K562 (cell line): ENCODE data around the gene TLNRD1. TPM values are rescaled to one million over a fixed set of nuclear protein-coding genes. Genes with fewer than 3 reads are reported as not detected.

ENCODE experiments used
- ARHGAP35 ChIP-seq: fragments of 450-650 bp; IDR thresholded peaks from 2 replicates; pipeline ENCODE4 v1.6.1; 2018; ENCODE audit not compliant: partially characterized antibody
- ATF1 ChIP-seq, 2 experiments: fragments of 450-650 bp in 1 of 2; IDR thresholded peaks; 2 replicates each; pipeline ENCODE4 v1.6.1; 2016; ENCODE audit warnings: missing compliant biosample characterization in 1 of 2, missing genetic modification characterization in 1 of 2
- CREM ChIP-seq: IDR thresholded peaks from 2 replicates; pipeline ENCODE4 v1.6.1; 2014; ENCODE audit warnings: antibody characterized with exemption, low read depth
- DPF2 ChIP-seq: fragments of 450-650 bp; IDR thresholded peaks from 2 replicates; pipeline ENCODE4 v1.6.1; 2016
- EP300 ChIP-seq: IDR thresholded peaks from 2 replicates; pipeline ENCODE4 v1.6.1; 2012; ENCODE audit warnings: low read length, improper control_type of control experiment
- ERF ChIP-seq: fragments of 450-650 bp; formaldehyde crosslinking; IDR thresholded peaks from 2 replicates; pipeline ENCODE4 v1.4.0; 2020; ENCODE audit warnings: mild to moderate bottlenecking, mixed read lengths
- ESRRB ChIP-seq: fragments of 250-450 bp; sonication (Bioruptor Pico); IDR thresholded peaks from 2 replicates; pipeline ENCODE4 v1.5.0; 2020; ENCODE audit warnings: mild to moderate bottlenecking, moderate library complexity, borderline replicate concordance
- FOXA3 ChIP-seq, 2 experiments: fragments of 450-650 bp in 1 of 2; sonication (generic) in 1 of 2; formaldehyde crosslinking; IDR thresholded peaks in 1 of 2; conservative IDR thresholded peaks in 1 of 2; 2 replicates each; pipeline versions ENCODE4 v1.4.0 to v1.8.0; 2020 to 2022; ENCODE audit warnings: mild to moderate bottlenecking in 2 of 2, missing genetic modification reagents in 1 of 2
- HLTF ChIP-seq: fragments of 450-650 bp; IDR thresholded peaks from 2 replicates; pipeline ENCODE4 v1.6.1; 2016
- JUND ChIP-seq, 2 experiments: IDR thresholded peaks; 2 replicates in 1 of 2; 3 replicates in 1 of 2; pipeline ENCODE4 v1.6.1; 2011; ENCODE audit warnings: borderline replicate concordance in 2 of 2, low read depth in 2 of 2, low read length in 2 of 2, improper control_type of control experiment in 1 of 2, missing biosample characterization in 1 of 2, missing genetic modification characterization in 1 of 2, missing genetic modification reagents in 1 of 2
- POLR2A ChIP-seq: fragments of 450-650 bp; conservative IDR thresholded peaks from 2 replicates; pipeline ENCODE4 v1.6.1; 2016
- POLR2G ChIP-seq: fragments of 200-400 bp; formaldehyde crosslinking; IDR thresholded peaks from 2 replicates; pipeline ENCODE4 v1.6.1; 2017; ENCODE audit warnings: low read depth, mild to moderate bottlenecking, antibody characterized with exemption, low read length, moderate library complexity
- RBBP5 ChIP-seq: fragments of 200-600 bp; sonication (generic); IDR thresholded peaks from 2 replicates; pipeline ENCODE4 v1.6.1; 2012; ENCODE audit warnings: borderline replicate concordance, mild to moderate bottlenecking, low read length, control low read depth, inconsistent platforms; ENCODE audit not compliant: insufficient read depth, poor library complexity, severe bottlenecking
- SAFB ChIP-seq: fragments of 200-400 bp; formaldehyde crosslinking; IDR thresholded peaks from 2 replicates; pipeline ENCODE4 v1.6.1; 2017; ENCODE audit warnings: low read depth, low read length, borderline replicate concordance
- TEAD1 ChIP-seq, 2 experiments: fragments of 450-650 bp in 1 of 2; sonication (generic) in 1 of 2; formaldehyde crosslinking; IDR thresholded peaks; 2 replicates each; pipeline versions ENCODE4 v1.4.0 to v1.8.0; 2020 to 2022; ENCODE audit warnings: mild to moderate bottlenecking in 2 of 2, missing genetic modification reagents in 1 of 2
- ZNF212 ChIP-seq: fragments of 450-650 bp; formaldehyde crosslinking; IDR thresholded peaks from 2 replicates; pipeline ENCODE4 v1.4.0; 2020; ENCODE audit warnings: mild to moderate bottlenecking
- ZNF699 ChIP-seq: fragments of 250-450 bp; sonication (Bioruptor Pico); IDR thresholded peaks from 2 replicates; pipeline ENCODE4 v1.8.0; 2021; ENCODE audit warnings: mild to moderate bottlenecking, moderate library complexity; ENCODE audit not compliant: insufficient replicate concordance
- polyA plus RNA-seq, 8 experiments: library from polyadenylated mRNA; depleted of rRNA in 4 of 8; stranded (reverse) in 5 of 8; unstranded in 3 of 8; fragments of >200 nt; fragmentation: Nextera tagmentation in 2 of 8; fragmentation: Illumina TruSeq in 1 of 8; extraction: Ambion mirVana in 2 of 8; extraction: Trizol in 1 of 8; gene quantifications; 2 replicates each; pipeline versions ENCODE4 v1.2.1 to v1.2.3, GENCODE V29; 2011 to 2014; ENCODE audit warnings: inconsistent platforms in 1 of 8, missing spikeins in 1 of 8
- total RNA-seq, 7 experiments: library from RNA; depleted of rRNA in 6 of 7; stranded (reverse); fragments of >200 nt in 6 of 7; fragmentation: Illumina TruSeq in 2 of 7; extraction: Trizol in 2 of 7; gene quantifications; 2 replicates each; pipeline versions ENCODE4 v1.2.1 to v1.2.3, GENCODE V29; 2011 to 2021; ENCODE audit warnings: low replicate concordance in 1 of 7
- TF ChIP-seq, protein P1 (sequence below): fragments of 250-450 bp; sonication (Bioruptor Pico); IDR thresholded peaks from 2 replicates; pipeline ENCODE4 v1.5.1; 2021; ENCODE audit warnings: mild to moderate bottlenecking
- TF ChIP-seq, protein P2 (sequence below), 2 experiments: fragments of 450-650 bp; conservative IDR thresholded peaks; 2 replicates each; pipeline ENCODE4 v1.6.1; 2017; ENCODE audit warnings: mild to moderate bottlenecking in 2 of 2, moderate library complexity in 2 of 2
- TF ChIP-seq, protein P3 (sequence below): sonication (generic); formaldehyde crosslinking; IDR thresholded peaks from 2 replicates; pipeline ENCODE4 v1.8.1; 2022; ENCODE audit warnings: missing genetic modification reagents

TLNRD1 gene
- total and polyA plus RNA-seq, 9 of the 15 experiments (the other 6 are each of a cell fraction or from before 2014, with no cell fraction given), result 1.1 to 33.1 (median 5.7) TPM

DNA sequence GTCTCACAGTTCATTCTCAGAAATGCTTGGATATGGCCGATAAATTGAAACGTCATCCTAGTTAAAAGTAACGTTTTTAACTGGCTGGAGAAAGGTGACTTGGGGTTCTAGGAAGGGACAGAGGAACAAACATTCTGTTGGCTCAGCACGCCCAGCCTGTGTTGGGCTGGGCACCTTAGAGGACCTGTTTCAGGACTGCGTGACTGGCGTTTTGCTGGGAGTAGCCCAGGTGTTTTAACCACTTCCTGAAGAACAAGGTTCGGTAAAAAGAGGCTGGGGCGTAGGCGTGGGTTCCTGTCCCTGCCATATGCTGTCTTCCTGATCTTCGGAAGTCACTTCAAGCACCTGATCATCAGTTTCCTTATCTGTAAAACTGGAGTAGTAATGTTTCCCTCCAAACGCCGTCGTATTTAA lies 1.1 kb upstream of the TLNRD1 start (continued):
- TF ChIP-seq, protein P1, sequence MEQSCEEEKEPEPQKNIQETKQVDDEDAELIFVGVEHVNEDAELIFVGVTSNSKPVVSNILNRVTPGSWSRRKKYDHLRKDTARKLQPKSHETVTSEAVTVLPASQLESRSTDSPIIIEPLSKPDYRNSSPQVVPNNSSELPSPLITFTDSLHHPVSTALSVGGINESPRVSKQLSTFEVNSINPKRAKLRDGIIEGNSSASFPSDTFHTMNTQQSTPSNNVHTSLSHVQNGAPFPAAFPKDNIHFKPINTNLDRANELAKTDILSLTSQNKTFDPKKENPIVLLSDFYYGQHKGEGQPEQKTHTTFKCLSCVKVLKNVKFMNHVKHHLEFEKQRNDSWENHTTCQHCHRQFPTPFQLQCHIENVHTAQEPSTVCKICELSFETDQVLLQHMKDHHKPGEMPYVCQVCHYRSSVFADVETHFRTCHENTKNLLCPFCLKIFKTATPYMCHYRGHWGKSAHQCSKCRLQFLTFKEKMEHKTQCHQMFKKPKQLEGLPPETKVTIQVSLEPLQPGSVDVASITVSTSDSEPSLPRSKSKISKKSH (CRISPR knock-in tag), result no peak
- TF ChIP-seq, protein P2, sequence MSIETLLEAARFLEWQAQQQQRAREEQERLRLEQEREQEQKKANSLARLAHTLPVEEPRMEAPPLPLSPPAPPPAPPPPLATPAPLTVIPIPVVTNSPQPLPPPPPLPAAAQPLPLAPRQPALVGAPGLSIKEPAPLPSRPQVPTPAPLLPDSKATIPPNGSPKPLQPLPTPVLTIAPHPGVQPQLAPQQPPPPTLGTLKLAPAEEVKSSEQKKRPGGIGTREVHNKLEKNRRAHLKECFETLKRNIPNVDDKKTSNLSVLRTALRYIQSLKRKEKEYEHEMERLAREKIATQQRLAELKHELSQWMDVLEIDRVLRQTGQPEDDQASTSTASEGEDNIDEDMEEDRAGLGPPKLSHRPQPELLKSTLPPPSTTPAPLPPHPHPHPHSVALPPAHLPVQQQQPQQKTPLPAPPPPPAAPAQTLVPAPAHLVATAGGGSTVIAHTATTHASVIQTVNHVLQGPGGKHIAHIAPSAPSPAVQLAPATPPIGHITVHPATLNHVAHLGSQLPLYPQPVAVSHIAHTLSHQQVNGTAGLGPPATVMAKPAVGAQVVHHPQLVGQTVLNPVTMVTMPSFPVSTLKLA (conservative IDR thresholded peaks at IDR 0.05), result peak in 1 of 2 experiments; percentile 22; a peak in 1 of 4 replicates
- TF ChIP-seq SAFB (no peak), ATF1 (CRISPR knock-in tag; IDR thresholded peaks at IDR 0.05) (no peak), ATF1 (tag; IDR thresholded peaks at IDR 0.05) (peak; percentile 36), ESRRB (CRISPR knock-in tag) (no peak), ARHGAP35 (no peak), ZNF699 (CRISPR knock-in tag) (no peak), ERF (CRISPR knock-in tag) (no peak), ZNF212 (no peak), POLR2A (peak; percentile 63), TEAD1 (CRISPR knock-in tag; IDR thresholded peaks at IDR 0.05) (no peak), CREM (0 out of 2 replicates have a peak, but pooled peaks have one; percentile 15), RBBP5 (no peak), JUND (IDR thresholded peaks at IDR 0.05; ENCODE audit: borderline replicate concordance, low read depth, low read length) (0 out of 2 replicates have a peak, but pooled peaks have one; percentile 7), JUND (tag; IDR thresholded peaks at IDR 0.05; ENCODE audit: borderline replicate concordance, low read depth, low read length) (no peak), EP300 (peak; percentile 59), POLR2G (no peak), FOXA3 (CRISPR knock-in tag; conservative IDR thresholded peaks at IDR 0.05 in 1 of 2, IDR thresholded peaks at IDR 0.05 in 1 of 2) (no peak), HLTF (no peak), DPF2 (0 out of 2 replicates have a peak, but pooled peaks have one; percentile 41)
- TF ChIP-seq, protein P3, sequence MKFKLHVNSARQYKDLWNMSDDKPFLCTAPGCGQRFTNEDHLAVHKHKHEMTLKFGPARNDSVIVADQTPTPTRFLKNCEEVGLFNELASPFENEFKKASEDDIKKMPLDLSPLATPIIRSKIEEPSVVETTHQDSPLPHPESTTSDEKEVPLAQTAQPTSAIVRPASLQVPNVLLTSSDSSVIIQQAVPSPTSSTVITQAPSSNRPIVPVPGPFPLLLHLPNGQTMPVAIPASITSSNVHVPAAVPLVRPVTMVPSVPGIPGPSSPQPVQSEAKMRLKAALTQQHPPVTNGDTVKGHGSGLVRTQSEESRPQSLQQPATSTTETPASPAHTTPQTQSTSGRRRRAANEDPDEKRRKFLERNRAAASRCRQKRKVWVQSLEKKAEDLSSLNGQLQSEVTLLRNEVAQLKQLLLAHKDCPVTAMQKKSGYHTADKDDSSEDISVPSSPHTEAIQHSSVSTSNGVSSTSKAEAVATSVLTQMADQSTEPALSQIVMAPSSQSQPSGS (CRISPR knock-in tag), result no peak
